ENCODE results near the gene GATA5.

Gene GATA5

DNA sequence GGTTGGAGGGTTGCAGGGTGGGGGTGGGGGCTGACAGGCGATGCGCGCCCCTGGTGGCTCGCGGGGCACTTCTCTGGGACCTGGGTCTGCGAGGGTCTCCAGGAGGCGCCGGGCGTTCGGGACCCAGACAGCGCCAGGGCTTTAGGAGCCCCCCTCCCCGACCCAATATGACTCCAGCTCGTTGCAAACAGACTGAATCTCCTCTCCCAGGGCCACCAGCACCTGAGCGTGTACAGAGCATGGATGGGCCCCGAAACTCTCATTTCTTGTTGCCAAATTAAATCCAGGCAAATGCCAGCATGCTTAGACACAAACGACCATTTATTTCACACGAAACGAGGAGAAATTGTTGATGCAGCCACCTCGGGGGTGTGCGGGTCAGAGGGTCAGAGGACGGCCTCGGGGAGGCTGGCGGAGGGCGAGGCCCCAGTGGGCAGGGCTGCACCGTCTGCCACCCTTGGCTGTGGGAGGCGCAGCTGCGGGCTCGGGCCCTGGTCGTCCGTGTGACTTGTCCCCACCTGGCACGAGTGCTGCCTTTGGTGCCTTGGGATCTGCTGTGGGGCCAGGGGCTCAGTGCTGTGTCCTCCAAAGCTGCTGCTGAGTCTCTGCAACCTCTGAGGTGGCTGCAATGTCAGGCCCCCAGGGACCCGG lies 20.9 kb upstream of the GATA5 start:
- Histone ChIP-seq H2BK12ac (ENCODE audit: low read length in 2 of 2) (no peak overlapping the region), H3K27me3 (ENCODE audit: control insufficient read depth in 1 of 2, insufficient read depth in 1 of 2, low read length in 2 of 2) (peaks cover 0 to 61% of the 10 kb centered on the region in 2 experiments), H2AFZ (ENCODE audit: low read depth, low read length) (no peak overlapping the region), H4K91ac (ENCODE audit: low read length) (no peak overlapping the region), H3K14ac (ENCODE audit: low read length in 2 of 2) (no peak overlapping the region), H2BK5ac (ENCODE audit: low read depth, low read length, poor library complexity, severe bottlenecking) (no peak overlapping the region), H3K9ac (ENCODE audit: low read length) (no peak overlapping the region), H3K18ac (ENCODE audit: low read depth in 1 of 2, low read length in 2 of 2) (no peak overlapping the region), H3K23ac (ENCODE audit: low read length in 2 of 2) (peak overlapping the region in 1 of 2 experiments; percentile 19), H4K8ac (ENCODE audit: low read length) (no peak overlapping the region), H3K4me3 (ENCODE audit: insufficient read depth in 1 of 2, low read depth in 1 of 2, low read length in 2 of 2) (no peak overlapping the region), H2AK5ac (ENCODE audit: low read length, severe bottlenecking) (no peak overlapping the region), H3K4me2 (ENCODE audit: low read length, poor library complexity, severe bottlenecking) (no peak overlapping the region), H3K4ac (ENCODE audit: low read depth in 1 of 2, low read length in 2 of 2) (no peak overlapping the region), H3K27ac (ENCODE audit: low read length, poor library complexity, severe bottlenecking) (no peak overlapping the region), H3K36me3 (ENCODE audit: control insufficient read depth in 1 of 2, insufficient read depth in 2 of 2, low read depth in 1 of 2, low read length in 2 of 2) (no peaks in the 10 kb centered on the region), H3K9me3 (ENCODE audit: control insufficient read depth, low read length) (no peaks in the 10 kb centered on the region), H2BK120ac (ENCODE audit: low read depth, low read length) (no peak overlapping the region), H3K79me1 (replicated peaks; ENCODE audit: low read length, poor library complexity, severe bottlenecking) (no peaks in the 10 kb centered on the region), H3K4me1 (ENCODE audit: control insufficient read depth, insufficient read depth, low read depth, low read length) (peaks cover 20% of the 10 kb centered on the region), H2BK15ac (ENCODE audit: low read depth, poor library complexity, severe bottlenecking) (no peak overlapping the region)
- WGBS = 37% methylated on average over 32 of the region's 32 CpGs
- no peak for DNase-seq

DNA sequence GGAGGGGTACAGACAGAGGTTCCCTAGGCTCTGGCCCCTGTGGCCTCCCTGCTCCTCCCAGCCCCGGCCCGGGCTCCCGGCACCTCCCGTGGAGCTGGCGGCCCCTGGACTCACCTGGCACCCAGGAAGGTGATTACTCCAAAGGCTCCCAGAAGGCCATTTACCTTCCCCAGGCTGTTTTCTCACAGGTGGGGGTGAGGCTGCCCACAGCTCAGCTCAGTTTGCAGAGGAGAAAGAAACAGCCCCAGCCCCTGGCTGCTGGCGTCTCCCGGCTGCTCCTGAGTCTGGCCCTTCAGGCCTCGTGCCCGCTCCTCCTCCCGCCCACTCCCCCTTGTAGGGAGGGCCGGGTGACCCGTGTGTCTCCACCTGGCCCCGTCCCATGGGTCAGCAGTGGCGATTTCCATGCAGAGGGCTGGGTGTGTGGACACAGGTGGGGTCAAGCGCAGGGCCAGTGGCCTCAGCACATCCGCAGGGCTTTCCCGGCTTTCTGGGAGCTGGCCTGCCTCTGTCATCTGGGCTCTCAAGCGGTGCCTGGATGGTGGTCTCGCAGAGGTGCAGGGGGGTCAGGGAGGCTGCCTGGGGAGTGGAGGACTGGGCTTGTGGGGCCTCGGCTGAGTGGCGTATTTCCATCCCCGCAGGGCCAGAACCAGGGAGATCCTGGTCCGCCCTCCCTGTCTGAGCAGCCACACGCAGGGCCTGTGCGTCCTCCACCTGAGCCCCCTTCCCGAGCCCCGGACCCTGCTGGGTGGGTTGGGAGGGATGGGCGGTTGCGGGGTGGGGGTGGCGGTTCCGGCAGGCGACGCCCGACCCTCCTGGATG lies 20.2 kb upstream of the GATA5 start:
- WGBS = 57% methylated on average over 27 of the region's 34 CpGs
- Histone ChIP-seq H2BK15ac (ENCODE audit: low read depth, poor library complexity, severe bottlenecking) (no peak overlapping the region), H3K23ac (ENCODE audit: low read length in 2 of 2) (no peak overlapping the region), H3K27me3 (ENCODE audit: control insufficient read depth in 1 of 2, insufficient read depth in 1 of 2, low read length in 2 of 2) (peaks cover 0 to 66% of the 10 kb centered on the region in 2 experiments), H3K4me2 (ENCODE audit: low read length, poor library complexity, severe bottlenecking) (no peak overlapping the region), H2BK120ac (ENCODE audit: low read depth, low read length) (no peak overlapping the region), H3K4me1 (ENCODE audit: control insufficient read depth, insufficient read depth, low read depth, low read length) (peaks cover 12% of the 10 kb centered on the region), H3K14ac (ENCODE audit: low read length in 2 of 2) (no peak overlapping the region), H3K4me3 (ENCODE audit: insufficient read depth in 1 of 2, low read depth in 1 of 2, low read length in 2 of 2) (no peak overlapping the region), H3K36me3 (ENCODE audit: control insufficient read depth in 1 of 2, insufficient read depth in 2 of 2, low read depth in 1 of 2, low read length in 2 of 2) (no peaks in the 10 kb centered on the region), H3K4ac (ENCODE audit: low read depth in 1 of 2, low read length in 2 of 2) (no peak overlapping the region), H2AK5ac (ENCODE audit: low read length, severe bottlenecking) (no peak overlapping the region), H3K18ac (ENCODE audit: low read depth in 1 of 2, low read length in 2 of 2) (no peak overlapping the region), H3K9ac (ENCODE audit: low read length) (no peak overlapping the region), H3K79me1 (replicated peaks; ENCODE audit: low read length, poor library complexity, severe bottlenecking) (no peaks in the 10 kb centered on the region), H2AFZ (ENCODE audit: low read depth, low read length) (no peak overlapping the region), H4K8ac (ENCODE audit: low read length) (no peak overlapping the region), H2BK5ac (ENCODE audit: low read depth, low read length, poor library complexity, severe bottlenecking) (no peak overlapping the region), H3K27ac (ENCODE audit: low read length, poor library complexity, severe bottlenecking) (no peak overlapping the region), H4K91ac (ENCODE audit: low read length) (no peak overlapping the region), H2BK12ac (ENCODE audit: low read length in 2 of 2) (no peak overlapping the region), H3K9me3 (ENCODE audit: control insufficient read depth, low read length) (no peaks in the 10 kb centered on the region)
- DNase-seq = no peak

DNA sequence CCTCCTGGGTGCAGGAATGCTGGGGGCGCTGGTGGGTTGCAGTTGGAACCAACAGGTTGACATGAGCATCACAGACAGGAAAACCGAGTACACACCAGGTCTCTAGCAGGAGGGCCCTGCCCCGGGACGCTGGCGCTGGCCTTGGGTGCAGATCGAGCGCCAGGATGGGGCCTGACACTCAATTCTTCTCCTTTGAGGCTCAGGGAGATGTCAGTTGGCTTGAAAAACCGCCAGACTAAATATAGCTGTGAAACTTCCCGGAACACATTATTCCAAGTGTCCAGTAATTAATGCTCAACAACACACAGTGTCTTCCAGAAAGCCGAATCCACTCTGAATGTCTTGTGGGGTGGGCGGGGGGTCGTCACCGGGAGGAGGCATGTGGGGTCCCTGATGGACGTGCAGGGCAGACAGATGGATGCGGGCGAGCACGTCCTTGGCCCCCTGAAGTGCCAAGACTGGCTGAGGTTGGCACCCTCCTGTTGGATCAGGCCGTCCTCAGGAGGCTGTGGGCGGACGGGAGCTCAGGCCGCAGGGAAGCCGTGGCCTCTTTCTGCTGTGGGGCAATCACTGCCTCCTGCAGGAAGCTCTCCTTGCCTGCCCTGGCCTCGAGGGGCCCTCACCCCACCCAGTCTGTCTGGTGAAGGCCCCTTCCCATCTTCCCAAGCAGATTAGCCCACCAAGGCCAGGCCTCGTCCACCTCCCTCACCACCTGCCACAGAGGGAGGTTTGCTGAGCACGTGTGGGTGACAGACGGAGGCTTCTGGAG lies 19.4 kb upstream of the GATA5 start:
- no peak overlapping the region for H2BK120ac ChIP-seq (ENCODE audit: low read depth, low read length)
- no peak overlapping the region for H3K23ac ChIP-seq (ENCODE audit: low read length in 2 of 2)
- no peaks in the 10 kb centered on the region for H3K79me1 ChIP-seq (replicated peaks; ENCODE audit: low read length, poor library complexity, severe bottlenecking)
- H2BK5ac ChIP-seq (ENCODE audit: low read depth, low read length, poor library complexity, severe bottlenecking) = no peak overlapping the region
- H2BK12ac ChIP-seq (ENCODE audit: low read length in 2 of 2) = no peak overlapping the region
- H3K36me3 ChIP-seq (ENCODE audit: control insufficient read depth in 1 of 2, insufficient read depth in 2 of 2, low read depth in 1 of 2, low read length in 2 of 2) = no peaks in the 10 kb centered on the region
- H3K4me3 ChIP-seq (ENCODE audit: insufficient read depth in 1 of 2, low read depth in 1 of 2, low read length in 2 of 2) = no peak overlapping the region
- H3K18ac ChIP-seq (ENCODE audit: low read depth in 1 of 2, low read length in 2 of 2) = no peak overlapping the region
- H3K9me3 ChIP-seq (ENCODE audit: control insufficient read depth, low read length) = no peaks in the 10 kb centered on the region
- no peak overlapping the region for H4K91ac ChIP-seq (ENCODE audit: low read length)
- no peak overlapping the region for H3K27ac ChIP-seq (ENCODE audit: low read length, poor library complexity, severe bottlenecking)
- H2AK5ac ChIP-seq (ENCODE audit: low read length, severe bottlenecking) = no peak overlapping the region
- H3K9ac ChIP-seq (ENCODE audit: low read length) = no peak overlapping the region
- H3K27me3 ChIP-seq (ENCODE audit: control insufficient read depth in 1 of 2, insufficient read depth in 1 of 2, low read length in 2 of 2) = peaks cover 0 to 69% of the 10 kb centered on the region in 2 experiments
- peaks cover 9% of the 10 kb centered on the region for H3K4me1 ChIP-seq (ENCODE audit: control insufficient read depth, insufficient read depth, low read depth, low read length)
- no peak overlapping the region for H2BK15ac ChIP-seq (ENCODE audit: low read depth, poor library complexity, severe bottlenecking)
- no peak for DNase-seq
- no peak overlapping the region for H3K4ac ChIP-seq (ENCODE audit: low read depth in 1 of 2, low read length in 2 of 2)
- H2AFZ ChIP-seq (ENCODE audit: low read depth, low read length) = no peak overlapping the region
- H3K4me2 ChIP-seq (ENCODE audit: low read length, poor library complexity, severe bottlenecking) = no peak overlapping the region
- no peak overlapping the region for H3K14ac ChIP-seq (ENCODE audit: low read length in 2 of 2)
- WGBS = 89% methylated on average over 22 of the region's 26 CpGs
- no peak overlapping the region for H4K8ac ChIP-seq (ENCODE audit: low read length)

DNA sequence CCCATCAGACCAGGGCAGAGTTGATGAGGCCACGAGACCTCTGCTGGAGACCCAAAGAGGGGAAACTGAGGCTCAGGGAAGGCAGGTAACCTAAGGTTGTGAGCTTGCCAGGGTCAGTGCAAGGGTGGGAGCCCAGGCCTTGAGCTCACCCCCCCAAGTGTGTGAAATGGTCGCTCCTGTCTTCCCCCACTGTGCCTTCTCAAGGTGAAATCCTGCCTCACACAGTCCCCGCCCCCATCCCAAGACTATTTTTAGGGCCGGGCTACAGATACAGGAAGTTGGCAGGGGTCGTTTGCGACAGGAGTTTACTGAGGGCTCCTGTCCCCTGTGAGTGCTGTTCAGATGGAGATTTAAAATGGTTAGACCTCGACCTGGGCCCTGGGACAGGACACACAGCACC lies 18.7 kb upstream of the GATA5 start:
- no peak overlapping the region for H3K18ac ChIP-seq (ENCODE audit: low read depth in 1 of 2, low read length in 2 of 2)
- no peak overlapping the region for H3K4me2 ChIP-seq (ENCODE audit: low read length, poor library complexity, severe bottlenecking)
- no peak overlapping the region for H2AFZ ChIP-seq (ENCODE audit: low read depth, low read length)
- WGBS = 36% methylated on average over 6 of the region's 7 CpGs
- no peaks in the 10 kb centered on the region for H3K36me3 ChIP-seq (ENCODE audit: control insufficient read depth in 1 of 2, insufficient read depth in 2 of 2, low read depth in 1 of 2, low read length in 2 of 2)
- H3K79me1 ChIP-seq (replicated peaks; ENCODE audit: low read length, poor library complexity, severe bottlenecking) = no peaks in the 10 kb centered on the region
- no peak overlapping the region for H3K9ac ChIP-seq (ENCODE audit: low read length)
- H4K91ac ChIP-seq (ENCODE audit: low read length) = no peak overlapping the region
- H3K4me1 ChIP-seq (ENCODE audit: control insufficient read depth, insufficient read depth, low read depth, low read length) = peaks cover 15% of the 10 kb centered on the region
- no peak overlapping the region for H3K23ac ChIP-seq (ENCODE audit: low read length in 2 of 2)
- no peaks in the 10 kb centered on the region for H3K9me3 ChIP-seq (ENCODE audit: control insufficient read depth, low read length)
- no peak overlapping the region for H3K4me3 ChIP-seq (ENCODE audit: insufficient read depth in 1 of 2, low read depth in 1 of 2, low read length in 2 of 2)
- H2AK5ac ChIP-seq (ENCODE audit: low read length, severe bottlenecking) = no peak overlapping the region
- no peak overlapping the region for H3K27ac ChIP-seq (ENCODE audit: low read length, poor library complexity, severe bottlenecking)
- H2BK15ac ChIP-seq (ENCODE audit: low read depth, poor library complexity, severe bottlenecking) = no peak overlapping the region
- no peak overlapping the region for H2BK5ac ChIP-seq (ENCODE audit: low read depth, low read length, poor library complexity, severe bottlenecking)
- H4K8ac ChIP-seq (ENCODE audit: low read length) = no peak overlapping the region
- H2BK120ac ChIP-seq (ENCODE audit: low read depth, low read length) = no peak overlapping the region
- no peak for DNase-seq
- H2BK12ac ChIP-seq (ENCODE audit: low read length in 2 of 2) = no peak overlapping the region
- no peak overlapping the region for H3K14ac ChIP-seq (ENCODE audit: low read length in 2 of 2)
- peaks cover 0 to 70% of the 10 kb centered on the region in 2 experiments for H3K27me3 ChIP-seq (ENCODE audit: control insufficient read depth in 1 of 2, insufficient read depth in 1 of 2, low read length in 2 of 2)
- H3K4ac ChIP-seq (ENCODE audit: low read depth in 1 of 2, low read length in 2 of 2) = no peak overlapping the region
